ENCODE measurements around the gene FADS1.

FADS1 gene

GRCh38 chr11:61862714-61863547 is 46.1 kb upstream of the FADS1 start:
- no peak overlapping the region for H3K18ac ChIP-seq (ENCODE audit: low read length)
- H4K12ac ChIP-seq (ENCODE audit: low read depth, low read length): no peak overlapping the region
- no peaks in the 10 kb centered on the region for H3K9me3 ChIP-seq (ENCODE audit: insufficient read depth, low read depth, low read length)
- peaks cover 73 to 74% of the 10 kb centered on the region in 2 experiments for H3K36me3 ChIP-seq (ENCODE audit: control insufficient read depth in 1 of 2, insufficient read depth in 2 of 2, low read length in 2 of 2)
- no peak overlapping the region for H3K4me3 ChIP-seq (ENCODE audit: low read depth, low read length)
- no peaks in the 10 kb centered on the region for H3K79me2 ChIP-seq (ENCODE audit: control insufficient read depth, insufficient read depth, low read length, poor library complexity)
- no peak overlapping the region for H3K27ac ChIP-seq (ENCODE audit: low read depth, low read length)
- no peak overlapping the region for H4K91ac ChIP-seq (ENCODE audit: low read depth, low read length)
- H2BK12ac ChIP-seq (ENCODE audit: low read length): no peak overlapping the region
- no peak overlapping the region for H3K9ac ChIP-seq (ENCODE audit: low read length)
- WGBS (ENCODE audit: extremely low coverage, insufficient coverage, insufficient read length): no CpG with 5 or more reads among the region's 18 CpGs
- H3K4me1 ChIP-seq (ENCODE audit: control insufficient read depth in 1 of 2, insufficient read depth in 2 of 2, low read length in 2 of 2): peaks cover 0 to 4% of the 10 kb centered on the region in 2 experiments
- no peak for DNase-seq
- H3K14ac ChIP-seq (ENCODE audit: low read length): no peak overlapping the region
- H2BK120ac ChIP-seq (ENCODE audit: insufficient read depth, low read length, poor library complexity): no peak overlapping the region
- no peak overlapping the region for H4K8ac ChIP-seq (ENCODE audit: low read depth, low read length)
- H2AFZ ChIP-seq (ENCODE audit: insufficient read depth, low read length, poor library complexity): no peak overlapping the region
- H3K23ac ChIP-seq (ENCODE audit: low read length): no peak overlapping the region
- H3K79me1 ChIP-seq (ENCODE audit: low read length): no peaks in the 10 kb centered on the region
- no peak overlapping the region for H2AK5ac ChIP-seq (ENCODE audit: low read length)
- H3K27me3 ChIP-seq (ENCODE audit: insufficient read depth, low read length): no peaks in the 10 kb centered on the region
- H2BK5ac ChIP-seq (ENCODE audit: low read depth, low read length, poor library complexity): no peak overlapping the region
- no peak overlapping the region for H3K4me2 ChIP-seq (ENCODE audit: low read length)
- H3K4ac ChIP-seq (ENCODE audit: low read depth, low read length): no peak overlapping the region

GRCh38 chr11:61861634-61862033 is 44.8 kb upstream of the FADS1 start:
- H3K4ac ChIP-seq (ENCODE audit: low read depth, low read length): no peak overlapping the region
- H3K4me2 ChIP-seq (ENCODE audit: low read length): no peak overlapping the region
- no peaks in the 10 kb centered on the region for H3K79me2 ChIP-seq (ENCODE audit: control insufficient read depth, insufficient read depth, low read length, poor library complexity)
- peaks cover 0 to 4% of the 10 kb centered on the region in 2 experiments for H3K4me1 ChIP-seq (ENCODE audit: control insufficient read depth in 1 of 2, insufficient read depth in 2 of 2, low read length in 2 of 2)
- no peak overlapping the region for H3K14ac ChIP-seq (ENCODE audit: low read length)
- WGBS (ENCODE audit: extremely low coverage, insufficient coverage, insufficient read length): no CpG with 5 or more reads among the region's 9 CpGs
- no peak overlapping the region for H4K91ac ChIP-seq (ENCODE audit: low read depth, low read length)
- no peaks in the 10 kb centered on the region for H3K27me3 ChIP-seq (ENCODE audit: insufficient read depth, low read length)
- no peak overlapping the region for H4K12ac ChIP-seq (ENCODE audit: low read depth, low read length)
- H2AFZ ChIP-seq (ENCODE audit: insufficient read depth, low read length, poor library complexity): no peak overlapping the region
- no peak overlapping the region for H3K9ac ChIP-seq (ENCODE audit: low read length)
- H2BK12ac ChIP-seq (ENCODE audit: low read length): no peak overlapping the region
- H3K4me3 ChIP-seq (ENCODE audit: low read depth, low read length): no peak overlapping the region
- no peak overlapping the region for H2BK120ac ChIP-seq (ENCODE audit: insufficient read depth, low read length, poor library complexity)
- no peak overlapping the region for H4K8ac ChIP-seq (ENCODE audit: low read depth, low read length)
- no peak overlapping the region for H3K23ac ChIP-seq (ENCODE audit: low read length)
- no peak overlapping the region for H3K27ac ChIP-seq (ENCODE audit: low read depth, low read length)
- H3K18ac ChIP-seq (ENCODE audit: low read length): no peak overlapping the region
- H3K9me3 ChIP-seq (ENCODE audit: insufficient read depth, low read depth, low read length): no peaks in the 10 kb centered on the region
- no peak overlapping the region for H2BK5ac ChIP-seq (ENCODE audit: low read depth, low read length, poor library complexity)
- H3K36me3 ChIP-seq (ENCODE audit: control insufficient read depth in 1 of 2, insufficient read depth in 2 of 2, low read length in 2 of 2): peaks cover 78 to 80% of the 10 kb centered on the region in 2 experiments
- no peaks in the 10 kb centered on the region for H3K79me1 ChIP-seq (ENCODE audit: low read length)
- no peak overlapping the region for H2AK5ac ChIP-seq (ENCODE audit: low read length)
- DNase-seq: no peak

DNA sequence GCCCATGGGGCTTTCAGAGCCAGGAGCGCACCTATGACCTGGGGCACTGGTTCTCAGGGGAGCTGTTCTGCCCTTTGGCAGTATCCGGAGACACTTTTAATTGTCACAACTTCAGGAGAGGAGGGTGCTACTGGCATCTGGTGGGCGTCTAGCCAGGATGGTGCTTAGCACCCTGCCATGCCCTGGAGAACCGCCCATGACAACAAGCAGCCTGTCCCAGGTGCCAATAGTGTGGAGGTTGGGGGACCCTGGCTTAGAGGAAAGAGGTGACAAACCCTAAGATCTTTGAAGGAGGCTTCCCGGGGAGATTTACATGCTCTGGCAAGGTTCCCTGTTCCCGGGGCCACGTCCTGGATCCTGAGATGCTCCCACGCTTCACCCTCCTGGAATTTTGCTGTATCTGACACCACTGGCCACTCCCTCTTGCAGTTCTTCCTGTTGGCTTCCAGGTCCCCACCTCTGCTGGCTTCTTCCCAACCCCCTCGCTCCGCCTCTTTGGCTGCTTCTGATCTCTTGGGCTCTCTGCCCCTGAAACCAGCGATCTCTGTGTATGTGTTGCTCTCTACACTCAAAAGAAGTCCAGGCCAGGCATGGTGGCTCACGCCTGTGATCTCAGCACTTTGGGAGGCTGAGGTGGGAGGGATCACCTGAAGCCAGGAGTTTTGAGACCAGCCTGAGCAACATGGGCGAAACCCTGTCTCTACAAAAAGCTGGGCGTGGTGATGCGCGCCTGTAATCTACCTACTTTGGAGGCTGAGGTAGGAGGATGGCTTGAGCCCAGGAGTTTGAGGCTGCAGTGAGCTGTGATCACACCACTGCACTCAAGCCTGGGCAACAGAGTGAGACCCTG is 43.5 kb upstream of the FADS1 start:
- Histone ChIP-seq H3K36me3 (ENCODE audit: control insufficient read depth in 1 of 2, insufficient read depth in 2 of 2, low read length in 2 of 2) (peaks cover 79 to 80% of the 10 kb centered on the region in 2 experiments), H3K14ac (ENCODE audit: low read length) (no peak overlapping the region), H3K9ac (ENCODE audit: low read length) (no peak overlapping the region), H3K9me3 (ENCODE audit: insufficient read depth, low read depth, low read length) (no peaks in the 10 kb centered on the region), H3K4ac (ENCODE audit: low read depth, low read length) (no peak overlapping the region), H3K79me2 (ENCODE audit: control insufficient read depth, insufficient read depth, low read length, poor library complexity) (no peaks in the 10 kb centered on the region), H3K79me1 (ENCODE audit: low read length) (no peaks in the 10 kb centered on the region), H3K4me3 (ENCODE audit: low read depth, low read length) (no peak overlapping the region), H3K18ac (ENCODE audit: low read length) (no peak overlapping the region), H4K8ac (ENCODE audit: low read depth, low read length) (no peak overlapping the region), H4K12ac (ENCODE audit: low read depth, low read length) (no peak overlapping the region), H2AFZ (ENCODE audit: insufficient read depth, low read length, poor library complexity) (no peak overlapping the region), H3K4me2 (ENCODE audit: low read length) (no peak overlapping the region), H3K23ac (ENCODE audit: low read length) (no peak overlapping the region), H4K91ac (ENCODE audit: low read depth, low read length) (no peak overlapping the region), H2BK120ac (ENCODE audit: insufficient read depth, low read length, poor library complexity) (no peak overlapping the region), H3K27ac (ENCODE audit: low read depth, low read length) (no peak overlapping the region), H2BK5ac (ENCODE audit: low read depth, low read length, poor library complexity) (no peak overlapping the region), H2BK12ac (ENCODE audit: low read length) (no peak overlapping the region), H3K4me1 (ENCODE audit: control insufficient read depth in 1 of 2, insufficient read depth in 2 of 2, low read length in 2 of 2) (no peaks in the 10 kb centered on the region), H2AK5ac (ENCODE audit: low read length) (no peak overlapping the region), H3K27me3 (ENCODE audit: insufficient read depth, low read length) (no peaks in the 10 kb centered on the region)
- WGBS (ENCODE audit: extremely low coverage, insufficient coverage, insufficient read length): no CpG with 5 or more reads among the region's 16 CpGs
- DNase-seq: no peak

- H3K4me3 ChIP-seq (ENCODE audit: low read depth, low read length): no peak overlapping the region
- WGBS (ENCODE audit: extremely low coverage, insufficient coverage, insufficient read length): no CpG with 5 or more reads among the region's 12 CpGs
Measured at GRCh38 chr11:61855939-61856680, 39.3 kb upstream of the FADS1 start.

More at GRCh38 chr11:61855939-61856680, 39.3 kb upstream of the FADS1 start:
- Histone ChIP-seq H3K27ac (ENCODE audit: low read depth, low read length) (no peak overlapping the region), H3K9me3 (ENCODE audit: insufficient read depth, low read depth, low read length) (no peaks in the 10 kb centered on the region), H2AFZ (ENCODE audit: insufficient read depth, low read length, poor library complexity) (no peak overlapping the region), H2BK5ac (ENCODE audit: low read depth, low read length, poor library complexity) (no peak overlapping the region), H3K27me3 (ENCODE audit: insufficient read depth, low read length) (no peaks in the 10 kb centered on the region), H3K18ac (ENCODE audit: low read length) (no peak overlapping the region), H4K12ac (ENCODE audit: low read depth, low read length) (no peak overlapping the region), H3K36me3 (ENCODE audit: control insufficient read depth in 1 of 2, insufficient read depth in 2 of 2, low read length in 2 of 2) (peaks cover 77 to 79% of the 10 kb centered on the region in 2 experiments), H2BK120ac (ENCODE audit: insufficient read depth, low read length, poor library complexity) (no peak overlapping the region), H3K4ac (ENCODE audit: low read depth, low read length) (no peak overlapping the region), H2AK5ac (ENCODE audit: low read length) (no peak overlapping the region), H4K8ac (ENCODE audit: low read depth, low read length) (no peak overlapping the region), H4K91ac (ENCODE audit: low read depth, low read length) (no peak overlapping the region), H3K79me2 (ENCODE audit: control insufficient read depth, insufficient read depth, low read length, poor library complexity) (no peaks in the 10 kb centered on the region), H3K4me2 (ENCODE audit: low read length) (no peak overlapping the region), H3K79me1 (ENCODE audit: low read length) (no peaks in the 10 kb centered on the region), H3K4me1 (ENCODE audit: control insufficient read depth in 1 of 2, insufficient read depth in 2 of 2, low read length in 2 of 2) (no peaks in the 10 kb centered on the region), H3K23ac (ENCODE audit: low read length) (no peak overlapping the region), H3K9ac (ENCODE audit: low read length) (no peak overlapping the region), H2BK12ac (ENCODE audit: low read length) (no peak overlapping the region), H3K14ac (ENCODE audit: low read length) (no peak overlapping the region)
- no peak for DNase-seq
